Measurements from ENCODE around the gene OR51E1.

The OR51E1 gene, protein sequence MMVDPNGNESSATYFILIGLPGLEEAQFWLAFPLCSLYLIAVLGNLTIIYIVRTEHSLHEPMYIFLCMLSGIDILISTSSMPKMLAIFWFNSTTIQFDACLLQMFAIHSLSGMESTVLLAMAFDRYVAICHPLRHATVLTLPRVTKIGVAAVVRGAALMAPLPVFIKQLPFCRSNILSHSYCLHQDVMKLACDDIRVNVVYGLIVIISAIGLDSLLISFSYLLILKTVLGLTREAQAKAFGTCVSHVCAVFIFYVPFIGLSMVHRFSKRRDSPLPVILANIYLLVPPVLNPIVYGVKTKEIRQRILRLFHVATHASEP

GRCh38 chr11:4643682-4644081 is at the start of gene OR51E1:
Gene OR51E1, plus strand, starts transcription at chr11:4643982. Its CDS starts 8,545 bp downstream, at chr11:4652527.
- no peak for DNase-seq

DNA sequence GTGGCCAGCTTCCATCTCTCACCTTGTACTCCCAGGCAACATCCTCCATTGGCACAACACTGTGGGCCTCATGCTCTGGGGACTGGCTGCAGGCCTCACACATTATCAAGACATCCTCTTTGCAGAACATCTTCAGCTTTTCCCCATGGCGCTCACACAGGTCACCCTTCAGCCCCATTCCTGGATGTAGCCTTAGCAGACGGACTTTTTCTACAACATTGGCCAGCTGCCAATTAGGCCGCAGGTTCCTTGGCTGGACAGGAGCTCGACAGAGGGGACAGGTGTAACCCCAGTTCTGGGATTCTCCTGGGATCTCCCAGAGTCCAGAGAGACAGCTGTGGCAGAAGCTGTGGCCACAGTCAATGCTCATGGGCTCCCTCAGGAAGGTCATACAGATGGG is 38.7 kb upstream of the OR51E1 start:
- DNase-seq = no peak

DNA sequence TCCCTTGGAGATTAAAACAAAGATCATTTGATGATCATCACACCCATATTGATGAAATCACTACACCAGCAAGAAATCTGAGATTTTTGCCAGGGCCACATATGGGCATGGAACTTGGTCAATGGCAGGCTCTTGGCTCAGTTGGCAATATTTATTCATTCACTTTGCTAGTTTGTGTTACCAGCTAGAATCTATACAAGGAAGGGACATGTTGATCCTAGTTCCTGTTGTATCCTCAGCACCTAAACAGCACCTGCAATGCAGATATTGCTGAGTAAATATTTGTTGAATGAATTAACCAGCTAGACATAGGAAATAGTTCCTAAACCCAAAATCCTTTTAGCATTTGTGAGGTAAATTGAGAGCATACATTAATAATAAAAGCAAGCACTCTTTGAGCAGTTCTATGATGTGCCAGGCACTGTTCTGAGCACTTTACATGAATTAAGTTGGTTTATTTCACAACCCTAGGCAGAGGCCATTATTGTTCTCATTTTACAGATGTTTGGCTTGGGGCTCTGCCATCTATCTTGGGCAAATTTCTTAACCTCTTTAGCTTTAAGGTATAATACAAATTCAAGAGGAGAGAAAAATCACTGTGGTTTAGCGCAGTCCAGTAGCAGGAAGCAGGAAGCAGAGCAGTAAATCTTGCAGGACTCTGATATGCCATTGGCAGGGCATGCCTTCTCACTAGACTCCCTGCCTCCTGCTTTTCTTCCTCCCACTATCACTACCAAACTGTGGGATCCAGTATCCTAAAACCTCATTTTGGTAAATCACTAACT is 37.4 kb upstream of the OR51E1 start:
- DNase-seq = peak; percentile 89

DNA sequence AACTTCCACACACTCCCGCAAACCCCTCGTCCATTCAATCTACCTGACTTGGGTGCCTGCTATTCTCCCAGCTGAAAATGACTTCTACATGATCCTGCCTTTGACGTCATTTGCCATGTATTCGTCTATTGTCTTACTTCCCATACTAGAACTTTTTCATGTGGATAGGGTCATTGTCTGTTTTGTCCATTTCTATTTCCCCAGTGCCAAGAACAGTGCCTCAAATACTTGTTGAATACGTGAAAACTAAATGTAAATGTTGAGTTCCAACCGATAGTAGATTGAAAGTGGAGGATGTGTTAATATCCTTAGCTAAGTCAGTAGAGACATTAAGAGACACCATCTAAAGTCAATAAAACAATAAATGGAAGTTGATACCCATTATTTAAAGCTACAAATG is 36.7 kb upstream of the OR51E1 start:
- DNase-seq = no peak

DNA sequence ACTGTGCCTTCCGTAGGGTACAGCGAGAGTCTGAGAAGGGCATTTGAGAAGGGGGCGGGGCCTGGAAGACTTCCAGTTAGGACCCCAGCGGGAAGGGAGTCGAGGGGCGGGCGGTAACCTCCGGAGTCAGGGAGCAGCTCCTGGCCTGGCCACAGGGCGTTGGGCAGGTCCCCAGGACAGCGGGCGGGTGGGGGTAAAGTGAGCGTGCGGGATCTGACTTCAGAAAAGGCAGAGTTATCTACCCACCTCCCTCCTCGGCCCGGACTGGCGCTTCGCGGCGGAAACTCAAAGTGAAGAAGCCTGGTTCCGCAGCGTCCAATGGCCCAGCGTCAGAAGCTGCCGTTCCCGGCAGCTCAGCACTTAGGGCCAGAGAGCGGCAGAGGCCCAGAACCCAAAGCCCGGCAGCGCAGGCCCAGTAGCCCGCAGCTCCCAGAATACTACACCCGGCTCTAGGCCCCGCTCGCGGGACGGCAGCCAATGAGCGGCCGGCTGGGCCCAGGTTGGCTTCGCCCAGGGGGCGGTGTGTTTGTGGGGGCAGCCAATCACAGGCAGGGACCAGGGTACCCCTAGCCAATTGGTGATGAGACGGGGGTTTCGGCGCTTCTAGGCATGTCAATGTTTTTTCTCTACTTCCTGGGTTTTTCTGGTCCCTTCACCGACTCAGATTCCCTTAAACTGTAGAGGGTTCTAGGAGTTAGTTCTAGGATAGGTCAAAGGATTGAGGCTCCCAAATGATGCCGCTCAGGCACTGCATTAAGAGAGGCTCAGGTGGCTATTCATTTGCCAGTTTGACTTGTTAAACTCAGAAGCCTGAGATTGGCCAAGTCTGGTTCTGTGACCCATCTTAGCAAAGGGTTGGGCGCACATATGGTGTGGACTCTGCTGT is 35.8 kb upstream of the OR51E1 start, which contains the start of gene TRIM68:
TRIM68 (minus strand) TSS at position 451 of the 886 bp plus-strand sequence. CDS start 2,727 bp downstream, outside the sequence.
- DNase-seq = peak; percentile 93

GRCh38 chr11:4610258-4610935 is 33.4 kb upstream of the OR51E1 start:
- no peak for DNase-seq

DNA sequence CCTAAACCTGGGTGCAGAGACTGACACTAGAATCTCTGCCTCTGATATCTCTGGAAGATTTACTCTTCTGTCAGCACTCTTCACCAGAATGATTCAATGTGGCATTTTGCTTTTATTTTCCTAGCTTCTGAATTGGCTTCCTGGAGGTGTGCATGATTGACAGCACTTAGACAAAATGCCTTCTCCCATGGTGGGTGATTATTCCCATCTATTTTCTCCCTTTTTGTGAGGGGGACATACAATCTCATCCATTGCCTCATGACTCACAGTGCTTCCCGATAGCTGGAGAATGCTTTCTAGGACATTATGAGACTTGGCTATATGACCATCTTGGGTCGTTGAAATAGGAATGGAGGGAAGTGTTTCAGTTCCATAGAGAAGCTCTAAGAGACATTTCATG is 31.8 kb upstream of the OR51E1 start:
- no peak for DNase-seq

DNA sequence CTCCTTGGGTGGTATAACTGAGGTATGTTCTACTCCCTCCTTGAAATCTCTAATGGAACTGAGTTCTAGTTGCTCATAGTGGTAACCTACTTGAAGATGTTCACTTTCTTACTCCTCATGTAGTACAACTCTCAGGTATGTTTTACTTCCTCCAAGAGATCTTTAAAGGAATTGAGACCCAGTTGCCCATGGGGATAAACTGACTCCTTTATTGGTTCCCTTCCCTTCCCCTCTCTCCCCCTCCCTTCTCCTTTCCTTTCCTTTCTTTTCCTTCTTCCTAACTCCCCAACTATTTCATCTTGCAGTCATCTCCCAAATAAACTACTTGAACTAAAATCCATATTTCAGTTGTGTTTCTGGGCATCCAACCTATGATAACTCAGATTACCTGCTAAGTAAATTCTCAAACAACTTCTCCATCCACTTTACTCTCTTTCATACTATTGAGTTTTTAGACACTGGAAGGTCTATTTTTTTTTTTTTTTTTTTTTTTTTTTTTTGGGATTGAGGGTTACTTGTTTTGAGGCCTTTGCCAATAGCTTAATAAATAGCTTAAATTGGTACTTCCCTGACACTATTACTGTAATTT is 27.8 kb upstream of the OR51E1 start:
- DNase-seq = no peak

GRCh38 chr11:4619514-4619913 is 24.3 kb upstream of the OR51E1 start:
- DNase-seq = no peak

- DNase-seq = peak; percentile 75
Measured at GRCh38 chr11:4626207-4627099, 17.3 kb upstream of the OR51E1 start.

DNA sequence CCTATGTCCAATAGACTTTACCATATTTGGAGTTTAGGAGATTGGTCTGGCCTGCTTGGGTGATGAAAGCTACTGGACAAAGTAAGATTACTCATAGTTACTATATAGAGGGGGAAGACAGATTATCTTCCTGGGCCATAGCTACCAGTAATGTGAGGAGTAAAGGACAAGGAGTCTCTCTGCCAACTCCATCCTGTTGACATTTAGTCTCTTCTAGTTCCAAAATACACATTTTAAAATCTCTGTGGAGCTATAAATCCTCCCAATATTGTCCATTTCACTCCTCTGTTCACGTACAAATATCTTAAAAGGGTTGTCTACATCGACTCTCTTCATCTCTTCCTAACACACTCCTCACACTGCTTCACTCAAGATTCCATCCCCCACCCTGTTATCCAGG is 7.6 kb upstream of the OR51E1 start:
- no peak for DNase-seq

DNA sequence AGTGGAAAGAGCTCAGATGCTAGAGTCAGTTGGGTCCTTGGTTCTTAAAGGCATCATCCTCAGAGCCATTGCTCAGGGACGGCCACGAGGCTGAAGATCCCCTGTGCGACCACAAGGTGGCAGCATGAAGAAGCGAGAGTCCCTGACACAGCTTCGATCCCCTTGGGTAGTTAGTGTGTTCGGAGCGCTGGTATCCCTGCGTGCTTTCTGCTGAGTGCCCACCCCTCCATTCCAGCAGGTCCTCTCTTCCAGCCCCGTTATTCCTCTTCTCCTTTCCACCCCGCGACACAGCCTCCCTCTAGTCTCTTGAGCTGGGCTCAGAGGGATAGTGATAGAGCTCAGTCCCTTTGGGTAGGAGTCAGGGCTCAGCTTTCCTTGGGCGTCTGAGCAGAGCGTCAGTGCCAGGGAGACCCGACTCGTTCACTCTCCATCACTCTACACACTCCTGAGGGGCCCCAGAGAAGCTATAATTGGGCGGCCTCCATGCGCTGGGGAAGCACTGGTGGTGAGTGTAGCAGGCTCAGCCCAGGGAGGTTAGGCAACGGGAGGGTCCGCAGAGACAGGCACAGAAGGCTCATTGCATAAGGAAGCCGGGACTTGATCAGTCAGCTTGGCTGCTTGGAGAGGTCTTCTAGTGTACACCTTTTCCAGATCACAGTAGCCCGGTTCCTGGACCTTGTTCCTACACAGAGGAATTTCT is 6.7 kb upstream of the OR51E1 start, which contains the start of gene OR51D1:
OR51D1 (plus strand) TSS at position 516 of the 700 bp plus-strand sequence. CDS start 2,314 bp downstream, outside the sequence.
- DNase-seq = peak; percentile 80

- DNase-seq = no peak
Measured at GRCh38 chr11:4637662-4638047, 6.1 kb upstream of the OR51E1 start.

DNA sequence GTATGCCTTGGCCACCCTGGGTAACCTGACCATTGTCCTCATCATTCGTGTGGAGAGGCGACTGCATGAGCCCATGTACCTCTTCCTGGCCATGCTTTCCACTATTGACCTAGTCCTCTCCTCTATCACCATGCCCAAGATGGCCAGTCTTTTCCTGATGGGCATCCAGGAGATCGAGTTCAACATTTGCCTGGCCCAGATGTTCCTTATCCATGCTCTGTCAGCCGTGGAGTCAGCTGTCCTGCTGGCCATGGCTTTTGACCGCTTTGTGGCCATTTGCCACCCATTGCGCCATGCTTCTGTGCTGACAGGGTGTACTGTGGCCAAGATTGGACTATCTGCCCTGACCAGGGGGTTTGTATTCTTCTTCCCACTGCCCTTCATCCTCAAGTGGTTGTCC is 3.9 kb upstream of the OR51E1 start:
- no peak for DNase-seq

GRCh38 chr11:4641501-4641900 is 2.3 kb upstream of the OR51E1 start:
- DNase-seq = no peak

DNA sequence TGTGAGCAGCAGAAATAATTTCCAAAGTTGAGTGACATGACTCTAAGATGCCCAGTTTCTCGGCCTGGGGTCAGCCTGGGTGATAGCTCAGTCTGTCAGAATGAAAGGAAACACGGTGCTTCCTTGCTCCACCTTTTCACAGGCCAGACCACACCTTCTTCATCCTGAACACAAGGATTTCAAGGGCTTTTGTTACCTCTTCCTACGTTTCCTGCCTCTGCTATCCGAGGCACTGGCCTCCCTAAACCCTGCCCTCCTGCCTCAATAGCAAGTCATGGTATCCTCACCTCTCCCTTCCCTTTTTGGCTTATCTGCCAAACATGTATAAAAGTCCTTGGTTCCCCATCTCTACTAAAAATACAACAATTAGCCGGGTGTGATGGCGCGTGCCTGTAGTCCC is 1.7 kb upstream of the OR51E1 start:
- DNase-seq = no peak

DNA sequence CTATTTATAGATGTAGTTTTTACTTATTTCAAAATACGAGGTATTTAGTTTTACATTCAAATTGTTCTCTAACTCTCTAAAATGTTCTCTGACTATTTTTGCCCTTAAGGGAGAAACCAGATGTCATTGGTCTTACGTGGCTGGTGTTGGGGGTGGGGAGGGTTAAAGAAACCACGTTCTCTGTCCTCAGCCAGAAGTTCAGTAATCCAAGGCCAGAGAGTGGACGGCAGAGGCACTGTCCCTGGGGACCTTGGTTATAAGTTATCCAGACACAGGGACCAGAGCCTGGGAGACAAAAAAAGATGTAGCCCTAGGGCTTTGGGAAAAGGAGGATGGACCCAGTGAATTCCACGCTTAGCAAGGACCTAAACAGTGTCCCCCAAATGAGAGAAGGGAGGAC is 706 bp upstream of the OR51E1 start:
- DNase-seq = no peak

DNA sequence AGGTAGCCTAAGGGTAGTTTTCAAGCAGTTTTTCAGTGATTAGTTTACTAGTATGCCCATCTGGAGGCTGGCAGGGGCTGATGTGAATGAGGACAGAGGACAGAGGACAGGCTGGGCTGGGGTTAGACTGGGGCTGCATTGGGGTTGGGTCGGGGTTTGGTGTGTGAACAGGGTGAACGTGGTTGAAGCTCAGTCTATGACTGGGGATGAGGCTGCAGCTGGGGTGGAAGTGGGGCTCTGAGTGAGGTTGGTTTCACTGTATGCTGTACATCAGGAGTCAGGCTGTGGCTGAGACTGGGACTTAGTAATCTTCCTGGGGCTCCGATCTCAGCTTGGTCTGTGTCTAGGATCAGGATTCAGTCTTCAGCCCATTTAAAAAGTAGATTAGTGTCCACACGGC is 451 bp downstream of the OR51E1 start:
- DNase-seq = no peak

GRCh38 chr11:4645974-4646373 is 2.2 kb downstream of the OR51E1 start:
- no peak for DNase-seq

GRCh38 chr11:4647766-4648165 is 4.0 kb downstream of the OR51E1 start:
- DNase-seq = no peak
